HG03135 (cell line): ENCODE results near the gene AIM2.
A peak's percentile ranks its signal among the peaks of the same experiment; 100 is the strongest.
"Not testable (repeated sequence)": the region's sequence is repeated elsewhere in the genome, so short reads cannot be mapped to it uniquely, and the experiment has no call there.

Source experiments
- ATAC-seq: cut with Tn5 transposase; IDR thresholded peaks from one replicate; pipeline ENCODE4 v1.9.1; 2021; ENCODE audit warnings: mild to moderate bottlenecking, moderate library complexity; ENCODE audit not compliant: unreplicated experiment

Gene AIM2, protein sequence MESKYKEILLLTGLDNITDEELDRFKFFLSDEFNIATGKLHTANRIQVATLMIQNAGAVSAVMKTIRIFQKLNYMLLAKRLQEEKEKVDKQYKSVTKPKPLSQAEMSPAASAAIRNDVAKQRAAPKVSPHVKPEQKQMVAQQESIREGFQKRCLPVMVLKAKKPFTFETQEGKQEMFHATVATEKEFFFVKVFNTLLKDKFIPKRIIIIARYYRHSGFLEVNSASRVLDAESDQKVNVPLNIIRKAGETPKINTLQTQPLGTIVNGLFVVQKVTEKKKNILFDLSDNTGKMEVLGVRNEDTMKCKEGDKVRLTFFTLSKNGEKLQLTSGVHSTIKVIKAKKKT

DNA sequence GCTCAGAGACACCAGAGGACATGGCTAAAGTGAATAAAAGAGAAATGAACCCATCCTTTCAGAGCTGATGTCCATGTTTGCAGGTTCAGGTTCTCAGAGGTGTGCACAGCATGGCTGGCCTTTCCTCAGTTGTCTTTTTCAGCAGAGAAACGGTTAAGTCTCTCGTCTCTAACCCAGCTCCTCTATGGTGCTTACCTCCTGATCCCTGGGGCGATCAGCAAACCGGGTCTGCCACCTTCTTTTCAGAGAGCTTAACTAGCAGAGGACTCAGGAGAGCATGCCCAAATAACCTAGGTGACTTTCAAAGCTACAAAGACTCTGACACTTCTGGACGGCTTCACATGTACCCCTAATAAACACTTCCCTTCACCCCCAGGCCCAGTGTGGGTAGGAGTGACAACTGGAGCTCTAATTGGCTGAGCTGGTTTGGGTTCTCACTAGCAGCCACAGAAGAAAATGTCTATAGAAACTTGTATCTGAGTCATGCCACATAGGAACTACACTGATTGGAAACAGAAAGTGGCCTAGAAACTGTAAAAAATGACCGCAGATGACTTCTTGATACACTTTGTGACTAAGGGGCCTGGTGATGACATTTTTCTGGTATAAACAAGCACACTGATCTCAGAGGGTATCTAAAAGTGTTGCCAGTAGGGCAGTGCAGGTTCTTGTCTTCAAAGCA, at the start of gene AIM2:
TSS of gene AIM2 (minus strand) at position 329 of the 682 bp plus-strand sequence. CDS start 3,267 bp downstream, outside the sequence.
- peak; percentile 86 for ATAC-seq

DNA sequence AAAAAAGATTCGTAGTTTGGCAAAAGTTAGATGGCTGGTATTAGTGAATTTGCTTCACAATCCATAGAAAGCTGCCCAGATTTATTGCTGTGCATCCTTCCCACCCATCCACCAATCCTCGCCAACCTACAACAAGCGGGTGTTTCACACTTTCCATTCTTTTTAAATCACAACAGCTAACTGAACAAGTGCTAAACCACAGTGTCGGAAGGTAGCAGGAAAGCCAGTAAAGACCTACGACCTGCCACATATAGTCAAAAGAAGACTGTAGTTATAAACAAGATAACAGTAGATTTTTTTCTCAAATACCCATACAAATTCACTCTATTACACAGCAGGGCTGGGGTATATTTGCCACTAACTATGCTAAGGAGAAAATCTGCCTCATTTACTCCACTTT, 47.0 kb upstream of the AIM2 start:
- no peak for ATAC-seq

DNA sequence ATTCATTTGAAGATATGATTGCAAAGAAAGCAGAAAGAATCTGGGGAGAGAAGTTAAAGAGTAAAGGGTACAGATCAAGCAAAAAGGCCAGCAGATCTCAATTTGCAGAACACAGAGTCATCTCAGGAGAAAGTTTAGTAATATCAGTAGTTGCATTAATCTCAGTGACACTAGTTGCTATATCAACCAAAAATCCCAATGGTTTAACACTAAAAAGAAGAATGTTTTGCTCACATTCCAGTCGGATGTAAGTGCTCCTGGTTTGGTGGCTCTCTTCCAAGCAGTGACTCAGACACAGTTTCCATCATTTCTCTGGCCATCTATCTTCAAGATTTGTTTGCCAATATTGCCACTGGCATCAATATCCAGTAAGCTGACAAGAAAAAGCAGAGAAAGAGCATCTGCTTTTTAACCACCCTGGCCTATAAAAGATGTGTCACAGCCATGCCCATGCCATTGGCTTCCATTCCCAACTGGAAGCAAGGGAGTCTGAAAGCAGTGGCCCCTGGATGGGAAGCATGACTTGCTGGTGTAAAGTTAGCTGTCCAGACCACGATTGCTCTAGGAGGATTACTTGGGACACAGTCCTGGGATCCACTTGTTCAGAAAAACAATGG, 45.5 kb upstream of the AIM2 start:
- peak; percentile 83 for ATAC-seq

DNA sequence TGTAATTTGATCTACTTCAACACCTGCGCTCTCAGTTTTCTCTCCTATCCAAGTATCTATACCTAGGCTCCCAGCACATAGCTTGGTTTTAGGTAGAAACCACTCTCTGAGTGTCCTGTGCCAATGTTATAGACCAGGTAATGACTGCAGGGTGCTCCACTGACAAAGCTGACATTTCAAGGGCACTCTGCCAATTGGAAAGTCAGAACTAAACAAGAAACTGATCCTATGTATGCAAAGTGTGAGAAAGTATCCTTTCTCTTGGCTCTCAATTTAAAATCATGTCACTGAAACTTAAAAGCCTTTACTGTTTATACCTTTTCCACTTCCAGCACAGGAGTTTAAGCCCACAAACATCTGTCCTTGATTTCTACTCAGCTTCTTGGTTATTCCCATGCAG, 45.0 kb upstream of the AIM2 start:
- peak; percentile 69 for ATAC-seq

DNA sequence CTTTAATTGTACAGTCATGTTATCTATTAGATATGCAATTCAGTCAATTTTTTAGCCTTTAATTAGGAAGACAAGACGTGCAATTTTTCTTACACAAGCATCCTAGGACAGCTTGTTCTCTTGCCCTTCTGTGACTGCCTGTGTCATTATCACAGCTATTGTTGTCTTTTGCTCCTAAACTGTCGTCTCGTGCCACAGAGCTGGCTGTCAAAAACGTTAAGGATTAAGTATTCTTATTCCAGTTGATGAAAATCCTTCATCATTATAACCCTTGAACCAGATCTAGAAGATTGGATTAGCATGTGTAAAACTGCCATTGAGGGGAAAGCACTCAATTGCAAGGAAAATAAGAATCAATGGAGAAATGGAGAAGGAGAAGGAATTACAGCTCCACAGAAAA, 43.8 kb upstream of the AIM2 start:
- ATAC-seq: no peak

DNA sequence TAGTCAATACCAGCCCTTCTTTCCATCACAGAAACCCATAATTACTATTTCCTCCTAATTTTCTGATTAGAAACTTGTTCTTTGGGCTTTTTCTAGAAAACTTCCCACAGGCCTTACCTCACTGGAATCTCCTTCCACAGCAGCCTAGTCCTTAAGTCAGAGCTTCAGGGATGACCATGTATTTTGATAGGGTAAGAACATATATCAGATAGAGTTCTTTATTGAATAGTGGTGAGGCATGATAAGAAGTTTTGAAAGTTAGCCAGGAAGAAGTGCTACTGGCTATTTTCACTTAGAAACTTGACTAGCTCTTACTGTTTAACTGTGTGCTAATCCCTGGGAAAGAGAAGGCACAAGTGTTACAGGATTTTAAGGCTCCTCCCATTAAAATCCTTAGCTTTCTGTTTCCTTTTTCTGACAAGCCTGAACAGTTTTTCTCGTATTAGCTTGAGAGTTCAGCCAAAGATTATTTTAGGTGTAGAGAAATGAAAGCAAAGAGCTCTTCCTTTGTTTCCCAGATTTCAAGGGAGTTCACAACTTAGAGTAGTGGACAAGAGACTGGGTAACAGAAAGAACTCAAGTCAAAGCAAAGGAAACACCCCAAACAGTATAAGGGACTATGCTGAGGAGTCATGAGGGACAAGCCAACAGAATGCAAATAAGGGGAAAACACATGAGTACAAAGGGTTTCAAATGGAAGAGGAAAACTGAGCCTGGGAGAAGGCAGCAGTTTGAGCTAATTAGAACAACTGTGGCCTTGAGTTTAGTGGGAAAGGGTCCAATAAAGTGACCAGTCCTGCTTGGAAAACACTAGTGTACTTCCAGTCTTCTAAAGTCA, 37.2 kb upstream of the AIM2 start:
- ATAC-seq: no peak

DNA sequence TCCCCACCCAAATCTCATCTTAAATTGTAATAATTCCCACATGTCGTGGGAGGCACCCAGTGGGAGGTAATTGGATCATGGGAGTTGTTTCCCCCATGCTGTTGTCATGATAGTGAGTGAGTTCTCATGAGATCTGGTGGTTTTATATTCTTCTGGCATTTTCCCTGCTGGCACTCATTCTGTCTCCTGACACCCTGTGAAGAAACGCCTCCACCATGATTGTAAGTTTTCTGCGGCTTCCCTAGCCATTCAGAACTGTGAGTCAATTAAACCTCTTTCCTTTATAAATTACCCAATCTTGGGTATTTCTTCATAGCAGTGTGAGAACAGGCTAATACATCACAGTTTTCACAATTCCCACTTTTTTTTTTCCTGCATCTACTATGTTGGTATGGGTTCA, 26.5 kb upstream of the AIM2 start:
- not testable (repeated sequence) for ATAC-seq

DNA sequence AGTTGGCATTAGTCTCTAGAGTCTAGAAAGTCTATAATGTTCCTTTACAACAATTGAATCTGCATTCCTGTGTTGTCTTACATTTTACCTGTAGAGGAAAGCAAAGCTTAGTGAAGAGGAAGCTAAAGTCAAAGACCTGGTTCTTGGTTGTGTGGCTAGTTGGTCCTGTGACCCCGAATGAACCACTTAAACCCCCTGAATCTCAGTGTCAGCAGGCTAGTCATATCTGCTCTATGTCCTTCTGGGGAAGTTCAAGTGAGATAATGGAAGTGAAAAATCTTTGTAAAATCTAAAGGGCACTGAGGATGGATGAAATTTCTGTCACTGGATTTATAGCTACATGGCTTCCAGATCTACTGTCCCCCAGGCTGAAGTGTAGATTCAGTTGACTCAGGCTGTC, 24.0 kb upstream of the AIM2 start:
- no peak for ATAC-seq

DNA sequence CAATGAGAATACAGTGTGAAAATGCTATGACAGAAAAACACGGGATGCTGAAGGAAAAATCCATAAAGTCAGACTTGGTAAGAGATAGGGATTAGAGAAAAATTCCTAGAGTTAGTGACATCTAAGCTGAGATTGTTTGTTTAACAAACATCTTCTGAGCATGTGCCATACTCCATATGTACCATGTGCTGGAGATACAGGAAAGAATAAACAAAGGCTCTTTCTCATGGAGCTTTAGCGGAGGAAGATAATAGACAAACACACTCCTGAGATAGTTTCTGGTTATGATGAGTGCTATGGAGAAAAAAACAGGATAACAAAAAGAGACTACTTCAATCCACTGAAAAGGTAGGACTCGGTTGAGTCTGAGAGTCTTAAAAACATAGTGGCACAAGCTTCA, 22.0 kb upstream of the AIM2 start:
- ATAC-seq: no peak

DNA sequence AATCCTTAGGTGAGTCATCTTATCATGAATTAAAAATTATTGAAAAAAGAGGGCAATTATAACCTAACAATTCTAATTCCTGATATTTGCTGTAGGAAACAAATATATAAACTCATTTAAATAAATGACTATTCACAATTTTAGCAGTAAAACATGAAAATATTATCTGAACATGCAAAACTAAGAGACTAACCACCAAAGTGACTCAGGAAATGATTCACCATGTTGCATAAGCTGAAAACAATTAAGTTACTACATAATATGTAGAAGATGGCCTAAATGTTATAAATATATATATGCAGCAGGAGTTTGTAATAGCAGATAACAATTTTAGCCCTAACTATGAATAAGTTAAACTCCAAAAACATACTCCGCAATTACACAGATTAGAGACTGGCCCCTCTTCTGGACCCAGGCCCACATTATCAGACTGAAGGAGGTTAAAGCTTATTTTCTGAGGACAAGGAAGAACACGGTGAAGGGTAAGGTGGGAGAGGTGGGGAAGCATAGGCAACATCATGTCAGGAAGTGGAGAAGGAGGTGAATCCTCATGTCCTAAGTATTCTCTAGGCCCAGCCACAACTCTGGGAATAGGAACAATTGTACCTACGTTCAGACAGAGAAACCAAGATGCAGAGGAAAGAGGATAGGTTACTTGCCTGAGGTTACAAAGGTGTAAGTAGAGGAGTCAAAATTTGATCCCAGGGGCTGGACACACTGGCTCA, 15.6 kb upstream of the AIM2 start:
- ATAC-seq: no peak

DNA sequence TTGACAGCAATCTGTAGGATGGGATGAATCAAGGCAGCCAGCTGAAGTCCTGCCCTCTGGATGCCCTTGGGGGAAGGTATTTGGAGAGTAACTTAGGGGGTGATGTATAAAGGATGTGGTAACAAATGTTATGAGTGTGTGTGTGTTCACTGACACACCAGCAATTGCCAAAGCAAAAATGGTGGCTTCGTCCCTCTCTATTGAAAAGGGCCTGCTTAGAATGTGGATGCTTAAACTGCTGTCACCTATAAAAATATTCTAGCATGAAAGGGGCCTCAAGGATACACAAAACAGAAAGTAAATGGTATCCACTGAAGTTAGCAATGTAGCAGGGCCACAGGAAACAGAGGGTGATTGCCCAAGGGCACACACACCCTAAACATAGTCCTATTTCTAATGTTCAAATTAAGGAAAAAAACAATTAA, 15.1 kb upstream of the AIM2 start:
- ATAC-seq: no peak

DNA sequence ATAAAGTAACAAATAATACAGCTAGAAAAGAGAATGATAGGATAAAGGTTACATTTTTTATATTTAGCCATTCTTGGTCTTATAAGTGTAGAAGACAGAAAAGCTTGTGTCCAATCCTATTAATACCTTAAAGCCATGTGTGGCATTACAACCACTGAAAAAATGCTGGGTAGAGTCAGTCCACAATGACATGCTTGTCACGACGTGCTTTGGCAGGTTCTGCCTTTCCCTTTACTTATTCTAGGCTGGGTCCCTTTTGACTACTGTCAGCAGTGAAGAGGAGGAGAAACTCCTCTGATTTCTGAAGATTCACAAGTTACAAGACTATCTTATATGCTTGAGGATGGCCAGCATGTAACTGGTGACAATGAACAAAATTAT, 14.6 kb upstream of the AIM2 start:
- ATAC-seq: no peak

DNA sequence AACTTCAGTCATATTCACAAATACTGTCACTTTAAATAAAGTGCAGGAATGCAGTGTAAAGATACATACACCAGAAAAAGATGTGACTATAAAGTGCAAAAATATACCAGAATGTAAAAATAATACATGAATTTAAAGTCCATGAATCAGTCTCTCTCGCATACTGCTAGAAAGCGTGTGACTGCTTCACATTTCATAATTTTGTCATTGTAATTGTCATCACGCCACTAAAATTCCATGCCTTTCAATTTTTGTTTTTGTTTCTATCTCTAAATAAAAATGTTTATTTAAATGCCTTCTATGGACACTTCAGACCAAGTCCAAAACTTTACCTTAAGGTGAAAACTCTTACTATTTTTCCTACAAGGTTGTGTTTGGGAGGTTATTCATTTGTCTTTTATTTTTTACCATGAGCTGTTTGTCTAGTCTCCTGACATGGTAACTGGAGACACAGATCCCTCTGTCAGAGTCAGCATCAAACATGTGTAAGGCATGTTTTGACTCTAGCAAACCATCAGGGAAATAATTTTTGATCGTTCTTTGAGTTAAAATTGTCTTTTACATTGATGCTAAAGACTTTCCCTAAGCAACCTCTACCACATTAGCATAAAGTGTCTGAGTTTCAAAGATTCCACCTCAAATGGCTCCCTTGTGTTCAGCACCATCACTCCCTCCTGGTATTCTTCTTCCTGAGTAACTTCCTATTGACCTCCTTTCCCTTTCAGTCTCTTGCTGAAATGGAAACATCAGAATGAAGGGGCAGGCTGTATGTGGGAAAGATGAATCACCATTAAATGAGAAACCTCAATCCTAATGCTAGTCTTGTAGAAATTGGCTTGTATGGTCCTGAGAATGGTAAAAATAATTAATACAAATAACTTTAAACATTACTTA, 14.0 kb upstream of the AIM2 start:
- ATAC-seq: no peak

DNA sequence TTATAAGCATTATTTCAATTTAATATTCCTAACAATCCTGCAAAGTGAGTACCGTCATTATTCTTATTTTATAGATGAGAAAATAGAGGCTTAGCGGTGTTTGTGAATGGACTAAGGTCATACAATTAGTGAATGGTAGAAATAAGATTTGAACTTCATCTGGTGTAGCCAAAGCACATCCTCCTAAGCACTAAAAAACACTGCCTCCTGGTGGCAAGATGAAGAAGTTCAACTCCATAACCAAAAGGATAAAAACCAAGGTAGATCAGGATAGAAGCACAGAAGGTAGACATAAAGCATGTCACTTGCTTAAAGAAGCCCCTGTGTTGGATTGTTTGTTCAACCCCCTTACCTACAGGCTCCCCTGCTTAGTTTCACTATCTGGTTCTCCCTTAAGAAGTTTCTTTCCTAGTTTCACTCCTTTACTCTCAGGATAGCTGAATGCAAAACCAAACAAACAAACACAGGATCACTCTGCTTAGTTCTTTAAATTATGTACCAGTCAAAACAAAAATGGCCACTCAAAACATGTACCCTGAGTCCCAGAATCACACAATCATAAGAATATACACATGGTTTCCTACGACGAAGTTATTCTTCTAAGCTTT, 12.7 kb upstream of the AIM2 start:
- ATAC-seq: no peak

DNA sequence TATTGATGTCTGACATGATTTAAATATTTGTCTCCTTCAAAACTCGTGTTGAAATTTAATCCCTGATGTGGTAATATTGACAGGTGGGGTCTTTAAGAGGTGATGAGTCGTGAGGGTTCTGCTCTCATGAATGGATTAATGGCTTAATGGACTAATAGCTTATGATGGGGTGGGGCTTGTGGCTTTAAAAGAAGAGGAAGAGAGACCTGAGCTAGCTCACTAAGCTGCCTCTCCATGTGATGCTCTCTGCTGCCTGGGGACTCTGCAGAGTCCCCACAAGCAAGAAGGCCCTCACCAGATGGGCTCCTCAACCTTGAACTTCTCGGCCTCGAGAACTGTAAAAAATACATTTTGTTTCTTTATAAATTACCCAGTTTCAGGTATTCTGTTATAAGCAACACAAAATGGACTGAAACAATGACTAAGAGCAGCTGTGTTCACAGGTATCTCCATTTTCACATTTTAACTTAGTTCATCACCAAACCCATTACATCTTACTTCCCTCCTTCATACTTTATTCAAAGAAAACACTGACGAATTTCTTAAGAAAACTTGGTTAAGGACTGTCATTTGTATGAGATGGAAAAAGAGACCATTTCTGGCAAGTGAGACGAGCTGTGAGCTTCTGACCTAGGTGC, 12.1 kb upstream of the AIM2 start:
- ATAC-seq: no peak

DNA sequence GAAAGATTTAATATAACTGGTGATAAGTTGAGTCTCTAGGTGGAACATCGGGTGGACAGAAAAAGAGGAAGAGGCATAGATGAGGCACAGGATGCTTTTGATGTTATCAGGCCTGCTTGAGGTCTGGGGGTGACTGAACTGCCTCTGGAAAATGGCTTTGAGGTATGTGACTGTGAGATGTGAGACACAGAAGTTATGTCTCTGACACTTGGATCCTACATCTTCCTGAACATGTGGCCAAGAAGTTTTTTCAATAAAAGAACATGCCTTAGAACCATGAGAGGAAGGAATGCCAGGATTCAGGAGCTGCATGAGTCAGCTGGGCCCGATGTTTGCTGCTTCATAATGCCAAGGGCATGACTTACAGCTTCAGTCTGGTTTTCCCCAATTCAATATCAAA, 11.5 kb upstream of the AIM2 start:
- no peak for ATAC-seq

DNA sequence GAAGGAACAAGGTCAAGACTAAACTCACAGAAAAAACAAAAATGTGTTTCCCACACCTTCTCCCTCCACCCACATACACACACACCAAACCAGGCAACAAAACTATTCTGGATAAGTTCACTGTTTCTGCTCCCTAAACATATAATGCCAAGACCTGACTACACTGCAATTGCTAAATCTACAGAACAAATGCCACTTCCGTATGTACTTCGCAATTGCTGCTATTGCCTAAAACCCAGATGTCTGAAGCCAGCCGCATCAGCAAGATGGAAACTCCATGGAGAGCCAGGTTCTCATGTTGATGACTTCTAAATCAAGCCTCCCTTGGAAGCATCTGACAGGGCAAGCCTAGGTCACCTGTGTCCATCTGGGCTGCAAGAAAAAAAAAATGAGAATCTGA, 8.3 kb upstream of the AIM2 start:
- no peak for ATAC-seq

DNA sequence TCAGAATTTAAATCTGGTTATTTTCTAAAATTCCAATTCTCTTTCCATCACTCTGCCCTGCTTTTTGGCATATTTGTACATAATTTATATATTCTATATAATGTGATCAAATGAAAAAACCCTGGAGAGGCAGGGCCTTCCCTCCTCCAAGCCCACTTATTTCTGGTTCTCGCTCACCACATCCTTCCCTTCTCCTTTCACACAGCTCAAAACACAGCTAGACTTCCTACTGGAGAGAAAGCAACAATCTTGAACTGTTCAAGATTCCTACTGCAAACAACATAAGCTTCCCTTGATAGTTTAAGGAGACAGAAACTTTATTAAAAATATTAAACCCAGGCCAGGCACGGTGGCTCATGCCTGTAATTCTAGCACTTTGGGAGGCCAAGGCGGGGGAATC, 7.6 kb upstream of the AIM2 start:
- ATAC-seq: no peak

DNA sequence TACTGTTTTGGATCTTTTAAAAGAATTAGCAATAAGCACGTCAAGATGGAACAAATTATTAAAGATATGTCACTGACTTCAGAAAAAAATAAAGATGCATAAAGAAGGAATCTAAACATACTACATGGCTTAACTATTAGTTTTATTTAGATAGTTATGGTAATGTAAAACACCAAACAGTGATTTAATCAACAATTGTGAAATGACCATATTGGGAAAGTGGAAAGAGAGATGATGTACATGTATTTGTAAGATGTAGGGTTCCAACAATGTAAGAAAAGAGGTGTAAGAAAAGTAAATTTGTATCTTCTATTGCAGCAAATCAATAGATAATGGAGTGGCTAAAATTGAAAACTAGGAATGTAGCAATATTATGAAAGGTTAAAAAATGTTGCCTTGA, 6.4 kb upstream of the AIM2 start:
- ATAC-seq: no peak
